ENCODE data around the gene DBNDD2. TPM values are rescaled to one million over a fixed set of nuclear protein-coding genes. Genes with fewer than 3 reads are reported as not detected.

Gene DBNDD2
- total and polyA plus RNA-seq, 2 donors (not counting 1 experiment from before 2014, with no cell fraction given): 4.8 to 51.8 TPM

DNA sequence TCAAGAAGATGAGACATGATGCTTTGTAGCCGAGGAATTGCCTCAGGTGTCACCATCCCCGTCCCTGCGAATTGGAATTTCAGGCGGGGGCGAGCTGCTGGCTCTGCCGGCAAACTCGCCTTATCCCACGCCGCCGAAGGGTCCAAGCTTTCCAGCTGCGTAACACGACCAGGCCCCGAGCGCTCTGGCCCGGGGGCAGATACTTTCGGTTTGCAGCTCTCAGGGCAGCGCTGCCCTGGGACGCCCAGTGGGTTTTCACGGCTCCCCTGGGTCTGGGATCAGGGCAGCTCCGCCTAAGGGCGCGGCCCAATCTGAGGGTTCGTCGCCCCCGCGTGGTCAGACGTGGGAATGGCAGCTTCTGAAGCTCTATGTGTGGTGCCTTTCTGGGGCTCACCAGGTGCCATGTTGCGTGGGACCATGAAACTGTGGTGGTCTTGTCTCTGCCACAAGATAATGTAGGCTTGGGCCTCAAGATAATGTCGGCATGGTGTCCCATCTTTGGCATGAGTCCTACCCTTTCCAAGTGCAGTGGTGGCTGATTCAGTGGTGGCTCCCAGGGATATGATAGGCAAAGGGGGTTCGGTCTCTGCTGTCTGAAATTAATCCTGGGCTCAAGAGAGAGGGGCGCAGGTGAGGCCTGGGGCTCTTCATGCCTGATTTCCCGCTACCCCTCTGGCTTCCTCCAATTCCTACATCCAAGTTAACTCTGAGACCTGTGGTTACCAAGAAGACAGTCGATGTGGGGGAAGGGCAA, 28.8 kb downstream of the DBNDD2 start:
- peak; percentile 70 to 82 for DNase-seq (ENCODE audit: low read depth in 2 of 2)
- H3K9me3 ChIP-seq (ENCODE audit: control insufficient read depth, insufficient read depth, low read depth, low read length): no peaks in the 10 kb centered on the region
- no peak for TF ChIP-seq EZH2 (IDR thresholded peaks at IDR 0.05; ENCODE audit: low read length, missing control alignments)
- peak; percentile 90 to 97 for TF ChIP-seq CTCF (conservative IDR thresholded peaks at IDR 0.05 in 1 of 2, IDR thresholded peaks at IDR 0.05 in 1 of 2; ENCODE audit: low read depth in 1 of 2, low read length in 2 of 2)
- H3K27me3 ChIP-seq (ENCODE audit: control insufficient read depth, insufficient read depth, low read length): no peaks in the 10 kb centered on the region
- no peaks in the 10 kb centered on the region for H3K4me1 ChIP-seq (ENCODE audit: control insufficient read depth, extremely low read depth, insufficient read depth, low read length)
- peak overlapping the region; percentile 60 for H2AFZ ChIP-seq (ENCODE audit: low read length)
- peak overlapping the region; percentile 71 for H3K4me2 ChIP-seq (ENCODE audit: extremely low read depth, insufficient read depth, low read length)
- no peaks in the 10 kb centered on the region for H3K79me2 ChIP-seq (ENCODE audit: control insufficient read depth, insufficient read depth, low read length)
- no peaks in the 10 kb centered on the region for H4K20me1 ChIP-seq (ENCODE audit: control insufficient read depth, extremely low read depth, insufficient read depth, low read length)
- H3K4me3 ChIP-seq (replicated peaks in 1 of 4; ENCODE audit: control extremely low read depth in 1 of 4, insufficient read depth in 1 of 4, low read depth in 3 of 4, low read length in 4 of 4): peak overlapping the region; percentile 41 to 72 (median 54)
- peak overlapping the region; percentile 40 for H3K27ac ChIP-seq (ENCODE audit: insufficient read depth, low read length)
- no peaks in the 10 kb centered on the region for H3K36me3 ChIP-seq (ENCODE audit: control insufficient read depth, insufficient read depth, low read length)
- H3K9ac ChIP-seq (ENCODE audit: insufficient read depth, low read length): peak overlapping the region; percentile 61

DNA sequence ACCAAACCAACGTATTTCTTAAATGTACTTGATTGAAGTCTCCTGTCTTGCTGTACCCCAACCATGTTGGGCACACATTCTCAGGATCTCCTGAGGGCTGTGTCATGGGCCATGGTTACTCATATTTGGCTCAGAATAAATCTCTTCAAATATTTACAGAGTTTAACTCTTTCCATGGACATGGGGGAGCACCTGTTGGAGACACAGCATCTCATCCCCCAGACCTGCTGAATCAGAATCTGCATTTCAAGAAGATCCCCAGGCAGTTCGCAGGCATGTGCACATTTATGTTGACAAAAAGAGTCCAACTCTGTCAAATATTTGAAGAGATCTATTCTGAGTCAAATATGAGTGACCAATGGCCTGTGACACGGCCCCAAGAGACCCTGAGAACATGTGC, 32.3 kb downstream of the DBNDD2 start:
- Histone ChIP-seq H4K20me1 (ENCODE audit: control insufficient read depth, extremely low read depth, insufficient read depth, low read length) (no peaks in the 10 kb centered on the region), H2AFZ (ENCODE audit: low read length) (no peak overlapping the region), H3K79me2 (ENCODE audit: control insufficient read depth, insufficient read depth, low read length) (no peaks in the 10 kb centered on the region), H3K9me3 (ENCODE audit: control insufficient read depth, insufficient read depth, low read depth, low read length) (no peaks in the 10 kb centered on the region), H3K4me3 (replicated peaks in 1 of 4; ENCODE audit: control extremely low read depth in 1 of 4, insufficient read depth in 1 of 4, low read depth in 3 of 4, low read length in 4 of 4) (no peak overlapping the region), H3K4me1 (ENCODE audit: control insufficient read depth, extremely low read depth, insufficient read depth, low read length) (no peaks in the 10 kb centered on the region), H3K27ac (ENCODE audit: insufficient read depth, low read length) (no peak overlapping the region), H3K4me2 (ENCODE audit: extremely low read depth, insufficient read depth, low read length) (no peak overlapping the region), H3K27me3 (ENCODE audit: control insufficient read depth, insufficient read depth, low read length) (peaks cover 8% of the 10 kb centered on the region), H3K9ac (ENCODE audit: insufficient read depth, low read length) (no peak overlapping the region), H3K36me3 (ENCODE audit: control insufficient read depth, insufficient read depth, low read length) (no peaks in the 10 kb centered on the region)
- no peak for DNase-seq (ENCODE audit: low read depth in 2 of 2)
- TF ChIP-seq EZH2 (IDR thresholded peaks at IDR 0.05; ENCODE audit: low read length, missing control alignments) (no peak), CTCF (conservative IDR thresholded peaks at IDR 0.05 in 1 of 2, IDR thresholded peaks at IDR 0.05 in 1 of 2; ENCODE audit: low read depth in 1 of 2, low read length in 2 of 2) (no peak)

DNA sequence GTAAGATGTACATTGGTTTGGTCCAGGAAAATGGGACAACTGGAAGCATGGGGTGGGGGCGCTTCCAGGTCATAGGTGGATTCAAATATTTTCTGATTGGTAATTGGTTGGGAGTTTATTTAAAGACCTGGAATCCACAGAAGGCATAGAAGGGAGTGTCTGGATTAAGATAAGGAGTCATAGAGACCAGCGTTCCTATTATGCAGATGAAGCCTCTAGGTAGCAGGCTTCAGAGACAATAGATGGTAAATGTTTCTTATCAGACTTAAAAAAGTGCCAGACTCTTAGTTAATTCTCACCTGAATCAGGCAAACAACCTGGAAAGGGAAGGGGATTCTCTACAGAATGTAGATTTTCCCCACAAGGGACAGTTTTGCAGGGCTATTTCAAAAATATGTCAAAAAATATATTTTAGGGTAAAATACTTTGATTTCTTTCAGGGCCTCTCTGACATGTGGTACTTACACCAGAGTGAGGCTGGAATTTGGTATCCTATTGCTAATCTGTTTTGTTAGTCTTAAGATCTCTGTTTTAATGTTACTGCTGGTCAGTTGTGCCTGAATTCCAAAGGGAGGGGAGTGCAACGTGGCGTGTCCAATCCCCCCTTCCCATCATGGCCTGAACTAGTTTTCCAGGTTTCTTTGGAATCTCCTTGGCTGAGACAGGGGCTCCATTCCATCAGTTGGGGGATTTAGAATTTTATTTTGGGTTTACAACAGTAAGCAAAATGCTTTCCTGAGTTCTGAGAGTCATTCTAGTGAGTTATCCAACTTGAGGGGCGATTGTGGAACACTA, 33.0 kb downstream of the DBNDD2 start:
- no peak overlapping the region for H3K4me2 ChIP-seq (ENCODE audit: extremely low read depth, insufficient read depth, low read length)
- no peak overlapping the region for H3K9ac ChIP-seq (ENCODE audit: insufficient read depth, low read length)
- H4K20me1 ChIP-seq (ENCODE audit: control insufficient read depth, extremely low read depth, insufficient read depth, low read length): no peaks in the 10 kb centered on the region
- TF ChIP-seq EZH2 (IDR thresholded peaks at IDR 0.05; ENCODE audit: low read length, missing control alignments) (no peak), CTCF (conservative IDR thresholded peaks at IDR 0.05 in 1 of 2, IDR thresholded peaks at IDR 0.05 in 1 of 2; ENCODE audit: low read depth in 1 of 2, low read length in 2 of 2) (no peak)
- no peak overlapping the region for H2AFZ ChIP-seq (ENCODE audit: low read length)
- no peaks in the 10 kb centered on the region for H3K9me3 ChIP-seq (ENCODE audit: control insufficient read depth, insufficient read depth, low read depth, low read length)
- no peaks in the 10 kb centered on the region for H3K36me3 ChIP-seq (ENCODE audit: control insufficient read depth, insufficient read depth, low read length)
- DNase-seq (ENCODE audit: low read depth in 2 of 2): no peak
- H3K4me1 ChIP-seq (ENCODE audit: control insufficient read depth, extremely low read depth, insufficient read depth, low read length): no peaks in the 10 kb centered on the region
- no peak overlapping the region for H3K27ac ChIP-seq (ENCODE audit: insufficient read depth, low read length)
- H3K4me3 ChIP-seq (replicated peaks in 1 of 4; ENCODE audit: control extremely low read depth in 1 of 4, insufficient read depth in 1 of 4, low read depth in 3 of 4, low read length in 4 of 4): no peak overlapping the region
- peaks cover 14% of the 10 kb centered on the region for H3K27me3 ChIP-seq (ENCODE audit: control insufficient read depth, insufficient read depth, low read length)
- H3K79me2 ChIP-seq (ENCODE audit: control insufficient read depth, insufficient read depth, low read length): no peaks in the 10 kb centered on the region
